GM19468 (cell line): Measurements from ENCODE around the gene DDAH2.
A peak's percentile ranks its signal among the peaks of the same experiment; 100 is the strongest.
"Not testable (repeated sequence)": the region's sequence is repeated elsewhere in the genome, so short reads cannot be mapped to it uniquely, and the experiment has no call there.

Experiments used
- ATAC-seq: cut with Tn5 transposase; IDR thresholded peaks from one replicate; pipeline ENCODE4 v1.9.1; 2021; ENCODE audit warnings: mild to moderate bottlenecking, moderate library complexity, moderate number of reproducible peaks; ENCODE audit not compliant: unreplicated experiment; ENCODE audit errors: extremely low read depth

The DDAH2 gene

DNA sequence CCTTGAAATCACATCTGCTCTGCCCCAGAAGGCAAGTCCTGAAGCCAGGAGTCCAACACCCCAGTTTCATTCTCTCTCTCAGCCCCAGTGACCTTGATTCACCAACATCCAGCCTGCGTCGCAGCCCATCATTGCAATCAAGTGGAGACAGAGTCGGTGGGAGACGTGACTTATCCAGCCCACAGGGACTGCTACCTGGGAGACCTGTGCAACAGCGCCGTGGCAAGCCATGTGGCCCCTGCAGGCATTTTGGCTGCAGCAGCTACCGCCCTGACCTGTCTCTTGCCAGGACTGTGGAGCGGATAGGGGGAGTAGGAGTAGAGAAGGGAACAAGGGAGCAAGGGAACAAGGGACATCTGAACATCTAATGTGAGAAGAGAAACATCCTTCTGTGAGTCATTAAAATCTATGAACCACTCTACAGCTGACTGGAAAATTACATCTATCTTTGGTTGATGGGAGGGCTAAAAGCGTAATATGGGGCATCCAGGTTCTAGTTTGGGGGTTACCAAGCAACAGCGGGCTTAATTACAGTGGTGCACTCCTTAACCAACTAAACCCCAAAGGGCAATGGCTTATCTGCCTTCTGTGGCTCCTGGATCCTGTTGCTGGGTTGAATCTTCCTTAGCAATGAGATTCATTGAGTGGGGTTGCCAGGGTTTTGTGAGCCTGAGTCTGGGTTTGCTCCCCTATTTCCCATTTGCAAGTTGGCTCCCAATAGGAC lies 11.4 kb downstream of the DDAH2 start:
- ATAC-seq, result no peak

DNA sequence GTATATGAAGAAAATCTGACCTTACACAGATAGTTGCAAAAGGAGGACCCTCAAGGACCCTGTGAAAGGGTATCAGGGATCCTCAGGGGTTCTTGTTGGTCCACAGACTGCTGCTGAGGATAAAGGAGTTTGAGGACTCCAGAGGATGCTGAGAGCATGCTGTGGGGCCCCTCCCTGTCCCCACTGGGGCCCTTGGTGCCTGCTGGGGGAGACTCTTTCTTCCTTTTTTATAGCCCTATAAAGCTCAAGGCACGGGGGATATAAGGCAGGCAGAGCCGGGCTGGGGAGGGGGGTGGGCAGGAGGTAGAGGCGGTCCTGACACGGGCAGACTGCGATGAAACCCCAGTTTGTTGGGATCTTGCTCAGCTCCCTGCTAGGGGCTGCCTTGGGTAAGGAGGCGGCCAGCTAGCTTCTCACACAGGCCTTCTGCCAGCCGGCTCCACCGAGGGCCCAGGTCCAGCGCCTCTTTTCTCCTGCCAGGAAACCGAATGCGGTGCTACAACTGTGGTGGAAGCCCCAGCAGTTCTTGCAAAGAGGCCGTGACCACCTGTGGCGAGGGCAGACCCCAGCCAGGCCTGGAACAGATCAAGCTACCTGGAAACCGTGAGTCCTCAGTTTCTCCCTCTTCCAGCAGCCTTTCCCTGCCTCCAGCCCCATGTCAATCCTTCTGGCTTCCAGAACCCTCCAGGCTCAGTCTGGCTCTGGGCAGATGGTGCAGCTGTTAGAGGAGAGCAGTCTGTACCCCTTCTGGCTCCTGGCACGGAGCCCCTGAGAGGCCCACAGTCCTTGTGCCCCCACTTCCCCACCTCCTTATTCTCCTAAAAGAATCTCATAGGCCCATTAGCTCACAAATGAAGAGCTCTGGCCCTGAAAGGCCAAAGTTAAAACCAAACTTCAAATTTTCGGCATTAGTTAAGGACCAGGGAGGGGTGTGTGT lies 13.8 kb downstream of the DDAH2 start, which contains the start of gene LY6G6D:
LY6G6D (plus strand) TSS at position 327 of the 937 bp plus-strand sequence; CDS start at position 335, 8 bp downstream.
- no peak for ATAC-seq

DNA sequence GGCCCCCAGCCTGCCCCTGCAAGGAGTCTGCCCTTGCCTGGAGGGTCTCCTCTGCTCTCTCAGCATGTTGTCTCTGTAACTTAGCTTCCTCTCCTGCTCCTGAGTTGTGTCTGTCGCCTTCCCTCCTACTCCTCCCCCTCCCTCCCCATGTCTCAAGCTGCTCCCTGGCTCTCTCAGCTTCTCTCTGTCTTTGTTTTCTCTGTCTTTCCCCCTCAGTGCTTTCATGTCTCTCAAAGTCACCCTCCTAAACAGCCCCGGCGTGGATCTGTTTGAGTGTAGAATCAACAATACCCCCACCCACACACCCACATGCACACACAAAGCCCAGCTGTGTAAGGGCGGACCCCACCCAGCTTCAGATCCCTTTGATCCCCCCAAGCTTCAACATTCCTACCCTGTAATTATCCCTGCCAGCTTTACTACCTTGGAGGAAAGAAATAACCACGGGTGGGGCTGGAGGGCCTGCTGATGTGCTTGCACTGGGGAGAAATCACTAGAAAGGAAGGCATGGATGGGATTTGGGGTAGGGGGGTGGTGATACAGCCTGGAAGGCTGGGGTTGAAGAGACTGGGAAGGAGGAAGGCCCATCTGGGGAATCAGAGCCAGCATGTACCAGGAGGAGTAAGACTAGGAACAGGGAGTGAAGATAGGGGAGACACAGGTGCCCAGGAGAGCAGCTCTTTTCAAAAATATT lies 15.0 kb downstream of the DDAH2 start:
- no peak for ATAC-seq

DNA sequence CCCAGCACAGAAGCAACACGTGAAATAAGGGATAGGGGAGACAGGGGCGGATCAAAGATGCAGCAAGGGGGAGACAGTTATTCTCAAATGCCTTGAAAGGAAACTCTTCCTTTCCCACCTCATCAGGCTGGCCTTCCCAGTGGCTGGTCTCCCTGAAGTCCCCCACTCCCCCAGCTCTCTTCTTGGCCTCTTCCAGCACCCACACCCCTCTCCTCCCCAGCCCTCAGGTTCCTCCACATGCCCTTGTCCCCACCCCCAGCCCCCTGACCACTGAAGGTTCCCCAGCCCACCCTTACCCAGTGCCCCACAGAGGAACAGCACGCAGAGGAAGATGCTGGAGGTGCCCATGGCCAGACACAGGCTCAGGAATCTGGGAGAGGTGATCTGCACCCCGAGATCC lies 15.6 kb downstream of the DDAH2 start:
- no peak for ATAC-seq

DNA sequence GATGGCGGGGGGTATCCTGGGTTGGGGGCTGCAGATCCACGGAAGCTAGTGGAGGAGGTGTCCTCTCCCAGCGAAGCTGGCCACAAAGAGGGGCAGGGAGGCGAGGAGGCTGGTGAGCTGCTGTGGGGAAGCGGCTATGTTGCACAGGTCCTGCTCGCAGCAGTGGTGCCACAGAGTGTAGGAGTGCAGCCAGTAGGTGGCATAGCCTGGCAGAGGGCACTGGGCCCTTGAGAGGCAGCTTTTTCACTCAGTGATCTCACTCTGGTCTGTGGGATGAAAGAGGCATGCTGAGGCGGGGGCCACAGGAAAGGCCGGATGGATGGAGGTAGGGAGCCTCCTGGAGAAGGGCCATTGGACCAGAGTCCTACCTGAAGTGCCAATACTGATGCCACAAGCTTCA lies 16.8 kb downstream of the DDAH2 start:
- ATAC-seq, result no peak

DNA sequence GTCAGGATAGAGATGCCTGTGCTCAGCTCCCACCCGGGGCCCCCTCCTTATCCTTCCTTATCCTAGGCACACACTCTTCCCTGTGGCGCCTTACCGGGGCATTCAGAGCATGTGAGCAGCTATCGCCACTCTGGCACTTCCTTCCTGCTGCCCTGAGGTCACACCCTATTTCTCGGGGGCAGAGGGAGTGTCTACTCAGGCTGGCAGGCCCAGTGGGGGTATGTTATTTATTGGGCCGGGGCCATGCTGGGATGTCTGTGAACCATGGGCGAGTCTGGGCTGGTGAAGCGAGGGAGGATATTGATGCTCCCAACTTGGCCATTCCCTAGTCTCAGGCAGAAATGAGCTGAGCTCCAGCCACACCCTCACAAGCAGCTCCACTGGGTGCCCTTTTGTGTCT lies 17.9 kb downstream of the DDAH2 start:
- ATAC-seq, result no peak

DNA sequence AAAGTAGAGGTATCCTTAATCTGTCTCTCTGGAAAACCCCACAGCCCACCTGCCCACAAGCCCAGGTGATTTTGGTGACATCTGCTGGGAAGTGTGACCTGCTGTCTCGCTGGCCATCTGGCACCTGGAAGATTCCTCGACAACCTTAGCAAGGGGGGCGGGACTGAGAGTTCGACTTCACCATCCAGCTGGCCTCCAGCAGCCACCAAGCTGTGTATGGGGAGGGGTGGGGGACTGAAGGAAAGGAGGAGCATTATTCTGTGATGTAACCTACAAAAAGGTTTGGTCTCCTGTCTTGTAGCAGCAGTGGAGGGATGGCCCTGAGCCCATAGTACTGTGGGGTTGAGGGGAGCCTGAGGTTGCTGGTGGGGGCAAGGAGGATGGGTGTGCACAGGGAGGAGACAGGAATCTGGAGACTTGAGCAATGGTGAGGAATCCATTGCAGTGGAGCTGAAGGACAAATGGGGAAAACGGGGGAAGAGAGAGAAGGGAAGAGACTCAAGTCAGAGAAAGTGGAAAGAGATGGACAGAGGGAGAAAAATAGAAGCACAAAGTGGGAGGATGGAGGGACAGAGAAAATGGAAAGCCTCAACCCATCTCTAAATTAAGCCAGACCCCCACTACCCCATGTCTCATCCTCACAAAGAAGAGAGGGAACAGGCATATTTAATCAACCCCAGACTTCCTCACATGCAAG lies 18.4 kb downstream of the DDAH2 start:
- no peak for ATAC-seq

DNA sequence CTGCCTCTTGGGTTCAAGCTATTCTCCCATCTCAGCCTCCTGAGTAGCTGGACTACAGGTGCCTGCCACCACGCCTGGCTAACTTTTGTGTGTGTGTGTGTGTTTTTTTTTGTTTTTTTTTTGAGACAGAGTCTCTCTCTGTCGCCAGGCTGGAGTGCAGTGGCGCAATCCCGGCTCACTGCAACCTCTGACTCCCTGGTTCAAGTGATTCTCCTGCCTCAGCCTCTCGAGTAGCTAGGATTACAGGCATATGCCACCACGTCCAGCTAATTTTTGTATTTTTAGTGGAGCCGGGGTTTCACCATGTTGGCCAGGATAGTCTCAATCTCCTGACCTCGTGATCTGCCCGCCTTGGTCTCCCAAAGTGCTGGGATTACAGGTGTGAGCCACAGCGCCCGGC lies 19.9 kb downstream of the DDAH2 start:
- not testable (repeated sequence) for ATAC-seq

DNA sequence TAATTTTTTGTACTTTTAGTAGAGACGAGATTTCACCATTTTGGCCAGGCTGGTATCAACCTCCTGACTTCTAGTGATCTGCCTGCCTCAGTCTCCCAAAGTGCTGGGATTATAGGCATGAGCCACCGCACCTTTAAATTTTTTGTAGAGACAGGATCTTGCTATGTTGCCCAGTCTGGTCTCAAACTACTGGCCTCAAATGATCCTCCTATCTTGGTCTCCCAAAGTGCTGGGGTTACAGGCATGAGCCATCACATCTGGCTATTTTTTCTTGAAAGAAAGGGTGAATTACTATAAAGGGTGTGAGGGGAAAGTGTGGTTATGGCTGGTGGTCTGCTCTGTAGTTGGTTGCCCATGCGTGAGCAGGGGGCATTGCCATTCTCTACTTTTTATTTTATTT lies 20.9 kb downstream of the DDAH2 start:
- ATAC-seq, result no peak

DNA sequence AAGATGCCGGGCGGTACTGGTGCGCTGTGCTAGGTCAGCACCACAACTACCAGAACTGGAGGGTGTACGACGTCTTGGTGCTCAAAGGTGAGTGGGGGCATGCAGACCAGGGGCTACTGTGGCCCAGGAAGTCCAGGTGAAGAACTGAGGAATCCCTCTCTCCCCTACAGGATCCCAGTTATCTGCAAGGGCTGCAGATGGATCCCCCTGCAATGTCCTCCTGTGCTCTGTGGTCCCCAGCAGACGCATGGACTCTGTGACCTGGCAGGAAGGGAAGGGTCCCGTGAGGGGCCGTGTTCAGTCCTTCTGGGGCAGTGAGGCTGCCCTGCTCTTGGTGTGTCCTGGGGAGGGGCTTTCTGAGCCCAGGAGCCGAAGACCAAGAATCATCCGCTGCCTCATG lies 21.4 kb downstream of the DDAH2 start:
- no peak for ATAC-seq

DNA sequence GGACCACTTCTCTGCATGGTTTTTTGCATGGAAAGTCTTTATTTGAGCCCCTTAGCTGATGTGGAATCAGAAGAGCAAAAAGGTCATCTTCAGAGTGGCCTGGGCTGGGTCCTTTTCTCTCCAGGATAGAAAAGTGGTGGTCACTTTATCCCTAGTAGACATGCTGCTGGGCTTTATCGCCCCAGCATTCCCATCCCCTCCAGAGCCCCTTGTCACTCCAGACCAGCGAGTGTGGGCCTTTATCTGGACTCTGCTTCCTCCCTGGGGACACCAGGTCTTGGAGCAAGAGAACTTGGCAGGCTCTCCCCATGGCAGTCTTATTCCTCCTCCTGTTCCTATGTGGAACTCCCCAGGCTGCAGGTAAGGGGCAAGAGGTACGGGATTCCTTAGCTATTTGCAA lies 22.5 kb downstream of the DDAH2 start, which contains the start of gene LY6G6F:
LY6G6F (plus strand) TSS at position 268 of the 400 bp plus-strand sequence; CDS start at position 309, 41 bp downstream.
- ATAC-seq, result no peak

DNA sequence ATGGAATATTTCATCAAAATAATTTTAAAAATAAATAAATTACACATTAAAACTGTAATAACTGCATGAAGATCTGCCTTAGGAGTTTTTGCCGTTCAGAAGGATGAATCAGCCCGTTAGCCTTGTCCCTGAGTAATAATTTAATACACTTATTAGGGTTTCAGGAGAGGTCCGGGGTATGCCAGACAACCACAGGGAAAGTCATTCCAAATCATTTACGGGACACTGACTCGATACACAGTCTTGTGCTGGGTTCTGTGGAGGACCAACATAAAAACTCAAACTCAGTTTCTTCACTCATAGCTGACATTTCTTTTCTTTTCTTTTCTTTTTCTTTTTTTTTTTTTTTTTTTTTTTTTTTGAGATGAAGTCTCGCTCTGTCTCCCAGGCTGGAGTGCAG lies 23.2 kb downstream of the DDAH2 start:
- ATAC-seq, result no peak

DNA sequence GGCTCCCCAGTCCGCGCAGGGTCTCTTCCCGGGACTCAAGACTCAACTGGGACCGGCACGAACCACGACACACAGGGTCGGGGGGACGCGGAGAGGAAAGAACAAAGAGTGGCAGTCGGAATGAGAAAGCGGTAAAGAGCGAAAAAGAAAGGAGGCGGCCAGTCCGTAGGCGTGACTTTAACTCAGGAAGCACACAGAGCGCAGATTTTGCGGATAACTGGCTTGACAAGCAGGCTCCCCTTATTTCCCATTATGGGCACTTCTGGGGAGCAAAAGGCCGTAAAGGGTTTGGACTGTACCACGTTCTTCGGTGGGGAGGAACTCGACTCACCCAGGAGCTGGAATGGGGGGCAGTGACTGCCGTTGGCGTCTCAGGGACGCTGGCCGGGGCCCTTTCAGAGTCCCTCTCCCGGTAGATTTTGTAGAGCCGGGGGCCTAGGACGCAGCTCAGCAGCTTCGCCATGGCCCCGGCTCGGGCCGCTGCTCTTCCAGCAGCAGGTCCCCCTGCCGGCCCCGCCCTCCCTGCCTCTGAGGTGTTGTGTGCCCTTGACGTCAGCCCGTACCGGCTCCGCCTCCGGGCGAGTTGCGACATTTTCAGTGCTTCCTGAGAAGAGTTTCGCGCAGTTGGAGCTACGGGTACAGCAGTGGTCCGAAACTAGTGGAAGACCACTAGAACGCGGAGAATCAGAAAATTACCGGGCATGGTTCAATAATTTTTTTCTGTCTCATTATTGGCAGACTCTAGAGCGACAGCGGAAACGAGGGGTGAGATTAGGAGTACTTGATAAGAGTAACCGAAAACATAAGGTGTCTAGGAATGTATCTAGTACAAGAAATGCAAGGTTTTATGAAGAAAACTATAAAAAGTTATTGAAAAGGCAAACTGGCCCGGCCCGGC lies 26.0 kb downstream of the DDAH2 start, which contains the start of gene ABHD16A:
ABHD16A (minus strand) TSS at position 506 of the 898 bp plus-strand sequence; CDS start at position 463, 43 bp downstream.
- ATAC-seq, result peak; percentile 42

DNA sequence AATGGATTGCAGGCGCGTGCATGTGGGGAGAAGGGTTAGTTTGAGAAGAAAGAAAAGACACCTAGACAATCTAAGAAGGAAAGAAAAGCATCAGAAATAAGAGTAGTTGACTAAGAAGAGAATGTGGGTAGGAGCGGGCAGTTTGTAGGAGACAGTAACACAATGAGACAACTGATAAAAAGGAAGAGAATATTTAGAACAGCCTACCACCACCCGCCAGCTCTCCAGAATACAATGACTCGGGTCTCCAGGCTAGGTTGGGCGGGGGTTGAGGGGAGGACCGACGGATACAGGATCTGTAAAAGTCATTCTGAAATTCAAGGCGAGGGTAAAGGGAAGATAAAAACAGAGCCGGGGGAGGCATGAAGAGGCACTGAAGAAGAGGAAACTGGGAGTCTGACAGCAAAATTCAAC lies 26.7 kb downstream of the DDAH2 start:
- ATAC-seq, result no peak

DNA sequence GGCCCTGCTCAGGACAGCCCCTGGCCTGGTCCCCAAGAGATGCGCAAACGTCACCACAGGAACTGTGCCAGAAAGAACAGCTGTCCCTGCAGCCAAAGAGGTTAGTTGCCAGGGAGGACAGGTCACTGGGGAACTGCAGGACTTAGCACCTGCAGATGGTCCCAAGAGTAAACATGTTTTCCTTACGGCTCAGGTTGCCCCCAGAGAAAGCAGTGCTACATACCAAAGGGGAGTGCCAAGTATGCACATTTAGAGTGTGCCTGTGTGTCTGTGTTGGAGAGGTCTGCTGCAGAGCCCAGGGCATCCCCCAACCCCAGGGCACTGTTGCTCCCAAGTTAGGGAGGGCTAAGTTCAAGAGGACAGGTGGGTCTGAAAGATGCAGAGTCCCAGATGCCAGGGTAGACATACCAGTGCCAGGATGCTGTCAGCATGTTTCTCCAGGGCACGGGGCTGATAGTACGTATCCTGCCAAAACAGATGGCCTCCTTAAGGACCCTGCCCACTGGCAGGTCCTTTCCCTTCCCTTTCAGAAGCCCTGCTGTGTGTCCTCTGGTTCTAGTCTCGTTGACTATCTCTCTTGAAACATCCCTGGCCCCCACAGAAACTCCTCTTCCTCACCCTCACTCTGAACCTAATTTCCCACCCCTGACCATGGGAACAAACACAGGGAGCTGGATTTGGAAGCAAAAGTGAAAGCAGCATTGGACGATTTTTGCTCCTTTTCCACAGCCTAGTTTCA lies 27.3 kb downstream of the DDAH2 start:
- no peak for ATAC-seq

DNA sequence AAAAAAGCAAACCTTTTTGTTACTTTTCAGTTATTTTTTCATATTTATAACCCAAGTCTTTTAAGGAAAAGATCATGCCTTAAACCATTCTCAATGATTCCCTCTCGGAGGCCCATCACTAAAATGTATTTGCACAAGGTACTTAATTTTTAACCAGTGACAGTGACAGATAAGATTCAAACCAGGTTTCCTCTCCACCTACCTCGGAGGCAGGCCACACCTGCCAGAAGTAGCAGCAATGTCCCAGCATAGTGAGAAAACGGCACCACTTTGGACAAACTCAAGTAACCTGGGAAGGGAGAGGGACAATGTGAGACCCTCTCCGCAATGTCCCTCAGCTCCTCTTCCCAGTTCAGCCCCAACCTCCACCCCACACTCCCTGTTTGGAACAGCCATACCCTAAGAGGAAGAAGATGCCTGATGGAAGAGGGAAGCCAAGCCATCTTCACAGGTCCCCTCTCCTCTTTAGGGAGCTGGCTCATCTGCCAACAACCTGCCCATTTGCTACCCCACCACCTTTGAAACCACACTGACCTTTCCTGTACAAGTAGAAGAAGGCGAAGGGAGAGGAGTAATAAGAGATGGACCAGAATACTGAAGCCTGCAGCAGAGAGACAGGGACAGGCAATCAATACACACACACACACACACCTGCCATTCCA lies 28.2 kb downstream of the DDAH2 start:
- ATAC-seq, result no peak

DNA sequence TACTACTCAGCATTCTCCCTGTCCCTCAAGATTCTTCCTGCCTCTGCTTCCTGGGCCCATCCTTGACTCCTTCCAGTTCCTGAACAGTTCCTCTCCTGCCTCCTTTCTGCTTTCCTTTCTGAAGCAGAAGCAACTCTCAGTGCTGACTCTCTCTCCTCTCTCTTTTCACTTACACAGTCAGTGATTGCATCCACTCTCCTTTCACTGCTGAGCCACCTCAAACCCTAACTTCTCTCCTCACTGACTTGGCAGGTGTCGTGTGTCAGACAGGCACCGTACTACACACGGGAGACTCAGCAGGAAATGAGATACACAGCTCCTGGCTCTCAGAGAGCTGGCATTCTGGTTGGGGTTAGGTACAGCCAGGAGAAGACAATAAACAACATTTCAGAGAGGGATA lies 31.5 kb downstream of the DDAH2 start:
- ATAC-seq, result no peak

DNA sequence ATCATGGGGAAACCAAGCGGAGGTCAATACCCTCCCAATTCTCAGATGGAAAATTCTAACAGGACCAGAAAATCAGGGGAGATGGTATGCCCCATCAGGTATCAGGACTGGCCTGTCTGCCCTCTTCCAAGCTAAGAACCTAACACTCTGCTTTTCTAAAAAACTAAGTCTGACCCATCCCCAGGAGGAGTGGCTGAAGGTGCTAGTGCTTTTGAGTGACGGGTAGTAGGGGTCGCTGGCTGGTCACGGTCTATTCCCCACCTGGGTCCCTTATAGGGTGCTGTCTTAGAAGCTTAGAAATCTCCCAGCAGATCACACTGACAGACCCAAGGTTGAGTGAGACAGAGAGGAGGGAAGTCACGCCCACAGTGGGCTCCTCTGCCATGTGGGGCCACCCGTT lies 35.6 kb downstream of the DDAH2 start:
- no peak for ATAC-seq
